H1 (cell line): ENCODE data around the gene TBC1D17. TPM values are rescaled to one million over a fixed set of nuclear protein-coding genes. Genes with fewer than 3 reads are reported as not detected.

Experiments
- CTCF ChIA-PET: fragments of 300-600 bp; sonication (Branson Sonifier 250); formaldehyde crosslinking; loops from one replicate; lab custom pipeline; 2021; ENCODE audit not compliant: partially characterized antibody; lab: Charles Lee
- POLR2A ChIA-PET: fragments of 300-600 bp; sonication (Branson Sonifier 250); formaldehyde crosslinking; loops from one replicate; lab custom pipeline; 2021; ENCODE audit warnings: inconsistent platforms; ENCODE audit not compliant: partially characterized antibody; lab: Charles Lee
- DNase-seq, 2 experiments: peaks; one replicate each; pipeline versions ENCODE4 v3.0.0 to v3.0.0-alpha.2; 2010 to 2022; ENCODE audit warnings: low spot score in 2 of 2, low read depth in 1 of 2, mixed read lengths in 1 of 2
- FAIRE-seq: peaks from 2 replicates; lab custom pipeline; 2011; peaks lifted over from hg19 to GRCh38; lab: Jason Lieb, UNC
- H2AFZ ChIP-seq: 2 replicates; pipeline ENCODE4 v1.8.1; 2012; ENCODE audit warnings: low read length, inconsistent platforms
- H2AK5ac ChIP-seq: 2 replicates; pipeline ENCODE4 v1.6.1; 2013; ENCODE audit warnings: low read depth, low read length
- H2BK120ac ChIP-seq: replicated peaks from 2 replicates; pipeline ENCODE3; 2013; ENCODE audit warnings: low read depth, low read length, inconsistent platforms
- H2BK12ac ChIP-seq: 2 replicates; pipeline ENCODE4 v1.6.1; 2013; ENCODE audit warnings: low read depth, low read length
- H2BK15ac ChIP-seq: 2 replicates; pipeline ENCODE4 v1.6.1; 2013; ENCODE audit warnings: low read length
- H2BK20ac ChIP-seq: 2 replicates; pipeline ENCODE4 v1.6.1; 2013; ENCODE audit warnings: low read length
- H2BK5ac ChIP-seq: 2 replicates; pipeline ENCODE4 v1.6.1; 2013; ENCODE audit warnings: low read depth, low read length
- H3K14ac ChIP-seq: 2 replicates; pipeline ENCODE4 v1.6.1; 2013; ENCODE audit warnings: inconsistent platforms; ENCODE audit not compliant: insufficient read length
- H3K18ac ChIP-seq: 2 replicates; pipeline ENCODE4 v1.6.1; 2013; ENCODE audit warnings: low read length; ENCODE audit errors: extremely low read depth
- H3K23ac ChIP-seq: 2 replicates; pipeline ENCODE4 v1.6.1; 2013; ENCODE audit warnings: inconsistent platforms; ENCODE audit not compliant: insufficient read length
- H3K23me2 ChIP-seq: 2 replicates; pipeline ENCODE4 v1.6.1; 2013; ENCODE audit warnings: low read depth, low read length
- H3K27ac ChIP-seq: 2 replicates; pipeline ENCODE4 v1.6.1; 2011; ENCODE audit warnings: low read depth, low read length, inconsistent platforms
- H3K27me3 ChIP-seq, 4 experiments: replicated peaks in 1 of 4; 1 replicate in 1 of 4; 2 replicates in 3 of 4; pipeline versions ENCODE4 v1.6.1 to v1.8.1; 2011 to 2013; ENCODE audit warnings: low read length in 3 of 4, mild to moderate bottlenecking in 3 of 4, inconsistent platforms in 2 of 4, mixed read lengths in 2 of 4, moderate library complexity in 1 of 4; ENCODE audit not compliant: control insufficient read depth in 3 of 4, insufficient read depth in 3 of 4; ENCODE audit errors: extremely low read depth in 1 of 4
- H3K36me3 ChIP-seq, 4 experiments: 2 replicates each; pipeline versions ENCODE4 v1.6.1 to v1.8.1; 2011 to 2013; ENCODE audit warnings: mild to moderate bottlenecking in 4 of 4, low read length in 3 of 4, moderate library complexity in 2 of 4, control low read depth in 1 of 4, inconsistent platforms in 1 of 4; ENCODE audit not compliant: insufficient read depth in 4 of 4, control insufficient read depth in 2 of 4
- H3K4ac ChIP-seq: replicated peaks from 2 replicates; pipeline ENCODE3; 2013; ENCODE audit warnings: low read length, low read depth, mixed read lengths, inconsistent platforms; ENCODE audit not compliant: insufficient read length
- H3K4me1 ChIP-seq, 4 experiments: replicated peaks in 1 of 4; 1 replicate in 1 of 4; 2 replicates in 3 of 4; pipeline versions ENCODE4 v1.6.1 to v1.8.1; 2011 to 2013; ENCODE audit warnings: low read length in 3 of 4, inconsistent platforms in 2 of 4, mixed read lengths in 1 of 4; ENCODE audit not compliant: insufficient read depth in 4 of 4, control insufficient read depth in 3 of 4
- H3K4me2 ChIP-seq, 2 experiments: 2 replicates each; pipeline versions ENCODE4 v1.6.1 to v1.8.1; 2011 to 2013; ENCODE audit warnings: low read depth in 2 of 2, low read length in 2 of 2, control low read depth in 1 of 2, inconsistent platforms in 1 of 2, mild to moderate bottlenecking in 1 of 2; ENCODE audit not compliant: insufficient read depth in 1 of 2
- H3K4me3 ChIP-seq, 4 experiments: fragments of 200-600, 300-600 bp in 1 of 4; sonication (generic), shearing (Covaris generic), sonication (Bioruptor Twin) in 1 of 4; 2 replicates each; pipeline versions ENCODE4 v1.5.1 to v1.8.1; 2011 to 2016; ENCODE audit warnings: low read length in 4 of 4, low read depth in 3 of 4, control low read depth in 2 of 4, inconsistent platforms in 2 of 4, mild to moderate bottlenecking in 2 of 4, mixed read lengths in 1 of 4, moderate library complexity in 1 of 4; ENCODE audit not compliant: insufficient read depth in 2 of 4; ENCODE audit errors: extremely low read depth in 1 of 4
- H3K56ac ChIP-seq: replicated peaks from 2 replicates; pipeline ENCODE3; 2013; ENCODE audit warnings: low read depth, mild to moderate bottlenecking, mixed read lengths, low read length, inconsistent platforms; ENCODE audit not compliant: insufficient read length
- H3K79me1 ChIP-seq: 2 replicates; pipeline ENCODE4 v1.6.1; 2013; ENCODE audit warnings: low read depth, low read length, control low read depth
- H3K79me2 ChIP-seq, 2 experiments: 2 replicates each; pipeline versions ENCODE4 v1.6.1 to v1.8.1; 2012 to 2013; ENCODE audit warnings: low read length in 2 of 2, mild to moderate bottlenecking in 2 of 2, inconsistent platforms in 1 of 2; ENCODE audit not compliant: insufficient read depth in 2 of 2, control insufficient read depth in 1 of 2
- H3K9ac ChIP-seq, 4 experiments: replicated peaks in 1 of 4; 1 replicate in 1 of 4; 2 replicates in 3 of 4; pipeline versions ENCODE4 v1.6.1 to v1.8.1; 2011 to 2013; ENCODE audit warnings: low read depth in 3 of 4, low read length in 3 of 4, control low read depth in 2 of 4, mild to moderate bottlenecking in 2 of 4, moderate library complexity in 2 of 4, inconsistent platforms in 1 of 4; ENCODE audit errors: extremely low read depth in 1 of 4
- H3K9me3 ChIP-seq, 2 experiments: 2 replicates each; pipeline versions ENCODE4 v1.6.1 to v1.8.1; 2012 to 2013; ENCODE audit warnings: mild to moderate bottlenecking in 2 of 2, moderate library complexity in 2 of 2, control low read depth in 1 of 2, inconsistent platforms in 1 of 2, low read depth in 1 of 2, low read length in 1 of 2, mixed read lengths in 1 of 2; ENCODE audit not compliant: insufficient read depth in 2 of 2
- H4K20me1 ChIP-seq, 2 experiments: replicated peaks in 1 of 2; 2 replicates each; pipeline versions ENCODE3 to v1.8.1; 2011 to 2013; ENCODE audit warnings: inconsistent platforms in 2 of 2, low read length in 2 of 2, mild to moderate bottlenecking in 1 of 2; ENCODE audit not compliant: insufficient read depth in 2 of 2, control insufficient read depth in 1 of 2
- H4K5ac ChIP-seq: 2 replicates; pipeline ENCODE4 v1.6.1; 2013; ENCODE audit warnings: low read length, low read depth, mixed read lengths, inconsistent platforms; ENCODE audit not compliant: insufficient read length
- H4K8ac ChIP-seq: 2 replicates; pipeline ENCODE4 v1.8.0; 2013; ENCODE audit warnings: mild to moderate bottlenecking, moderate library complexity, low read length, inconsistent platforms; ENCODE audit not compliant: insufficient read depth; ENCODE audit errors: extremely low read depth
- H4K91ac ChIP-seq: replicated peaks from 2 replicates; pipeline ENCODE3; 2013; ENCODE audit warnings: low read length, mixed read lengths, inconsistent platforms; ENCODE audit not compliant: insufficient read length
- BACH1 ChIP-seq: IDR thresholded peaks from 2 replicates; pipeline ENCODE4 v1.6.1; 2012; ENCODE audit warnings: low read length, improper control_type of control experiment
- EP300 ChIP-seq, 2 experiments: IDR thresholded peaks; 1 replicate in 1 of 2; 2 replicates in 1 of 2; pipeline ENCODE4 v1.6.1; 2011 to 2012; ENCODE audit warnings: low read depth in 2 of 2, low read length in 2 of 2, mild to moderate bottlenecking in 2 of 2, borderline replicate concordance in 1 of 2, inconsistent platforms in 1 of 2, moderate library complexity in 1 of 2
- HDAC2 ChIP-seq, 2 experiments: fragments of 300-600 bp in 1 of 2; sonication (generic) in 1 of 2; IDR thresholded peaks; 2 replicates each; pipeline ENCODE4 v1.6.1; 2011 to 2012; ENCODE audit warnings: low read depth in 2 of 2, low read length in 2 of 2, mild to moderate bottlenecking in 2 of 2, moderate library complexity in 2 of 2, borderline replicate concordance in 1 of 2, inconsistent platforms in 1 of 2
- HDAC6 ChIP-seq: IDR thresholded peaks from one replicate; pipeline ENCODE4 v1.7.1; 2012; ENCODE audit warnings: low read depth, mild to moderate bottlenecking, inconsistent platforms, low read length, moderate library complexity
- KDM1A ChIP-seq: fragments of 200-600, 300-600 bp; sonication (generic); IDR thresholded peaks from 2 replicates; pipeline ENCODE4 v1.7.1; 2016; ENCODE audit warnings: mild to moderate bottlenecking, low read length, borderline replicate concordance
- NANOG ChIP-seq: IDR thresholded peaks from 2 replicates; pipeline ENCODE4 v1.6.1; 2011; ENCODE audit warnings: low read length, low read depth, mild to moderate bottlenecking, inconsistent platforms; ENCODE audit not compliant: insufficient read depth, poor library complexity, severe bottlenecking
- RAD21 ChIP-seq, 2 experiments: IDR thresholded peaks in 1 of 2; conservative IDR thresholded peaks in 1 of 2; 2 replicates each; pipeline ENCODE4 v1.6.1; 2011; ENCODE audit warnings: low read depth in 2 of 2, low read length in 2 of 2, improper control_type of control experiment in 1 of 2, inconsistent platforms in 1 of 2, mild to moderate bottlenecking in 1 of 2, moderate library complexity in 1 of 2
- RBBP5 ChIP-seq: IDR thresholded peaks from 2 replicates; pipeline ENCODE4 v1.7.1; 2012; ENCODE audit warnings: low read depth, mild to moderate bottlenecking, inconsistent platforms, low read length, moderate library complexity, borderline replicate concordance
- RFX5 ChIP-seq: IDR thresholded peaks from 2 replicates; pipeline ENCODE4 v1.6.1; 2011; ENCODE audit warnings: low read depth, low read length, improper control_type of control experiment, borderline replicate concordance
- RXRA ChIP-seq: IDR thresholded peaks from 2 replicates; pipeline ENCODE4 v1.6.1; 2011; ENCODE audit warnings: low read depth, mild to moderate bottlenecking, low read length, moderate library complexity; ENCODE audit not compliant: insufficient read depth
- SUZ12 ChIP-seq: fragments of 200-600 bp; sonication (generic); IDR thresholded peaks from 2 replicates; pipeline ENCODE4 v1.6.1; 2012; ENCODE audit warnings: mild to moderate bottlenecking, inconsistent platforms, low read length, moderate library complexity, mixed read lengths
- TAF1 ChIP-seq: IDR thresholded peaks from 2 replicates; pipeline ENCODE4 v1.6.1; 2011; ENCODE audit warnings: mild to moderate bottlenecking, low read depth, low read length
- WGBS, 2 experiments: shearing (Covaris generic) in 1 of 2; methylation state at CpG; one replicate each; pipeline versions ENCODE4 v1.1.6 to v1.1.7; 2013 to 2015; ENCODE audit warnings: low lambda C conversion rate in 2 of 2, mixed read lengths in 2 of 2, inconsistent platforms in 1 of 2, low coverage in 1 of 2, missing lambda C conversion rate in 1 of 2; ENCODE audit not compliant: insufficient replicate concordance in 2 of 2, insufficient coverage in 1 of 2, insufficient read length in 1 of 2; ENCODE audit errors: extremely low coverage in 1 of 2, missing lambda C conversion rate in 1 of 2; 5-methylcytosine and 5-hydroxymethylcytosine counted together
- polyA plus RNA-seq, 7 experiments: library from polyadenylated mRNA; depleted of rRNA in 3 of 7; stranded (reverse) in 5 of 7; unstranded in 2 of 7; fragments of >200 nt in 5 of 7; fragments of 200-250 nt in 2 of 7; gene quantifications; 1 replicate in 5 of 7; 2 replicates in 1 of 7; 4 replicates in 1 of 7; pipeline versions ENCODE4 v1.2.1 to v1.2.3, GENCODE V29; 2011 to 2013; ENCODE audit warnings: missing spikeins in 2 of 7, mixed read lengths in 2 of 7
- total RNA-seq: library from RNA; stranded (reverse); fragmentation: NEBNext Ultra II Directional; extraction: Animal tissue kit (Norgen Biotek cat#: 25700); gene quantifications from 2 replicates; pipeline ENCODE4 v1.2.1, GENCODE V29; 2021

The TBC1D17 gene
- total and polyA plus RNA-seq, 2 of the 8 experiments (the other 6 are each of a cell fraction or from before 2014, with no cell fraction given), result 30.3 to 44.9 TPM

DNA sequence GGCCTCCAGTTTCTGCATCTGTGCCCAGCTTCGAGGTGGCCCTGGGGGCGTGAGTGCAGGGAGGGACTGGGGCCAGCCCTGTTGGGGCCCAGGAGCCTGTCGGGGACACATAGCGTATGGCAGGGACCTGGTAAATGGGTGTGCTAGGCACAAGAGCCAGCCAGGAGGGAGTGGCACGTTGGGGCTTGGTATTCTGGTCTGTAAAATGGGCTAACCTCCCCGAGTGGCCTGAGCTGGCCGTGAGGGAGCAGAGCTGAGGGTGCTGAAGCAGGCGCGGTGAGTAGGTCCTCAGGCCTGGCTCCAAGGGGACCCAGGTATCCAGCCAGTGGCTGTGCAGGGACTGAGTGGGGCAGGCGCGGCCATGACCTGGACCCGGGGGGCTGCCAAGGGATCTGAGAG lies 22.2 kb upstream of the TBC1D17 start:
- H2BK20ac ChIP-seq, result no peak overlapping the region
- no peak overlapping the region for H2AK5ac ChIP-seq
- 89% methylated on average over 6 of the region's 12 CpGs; no CpG with 5 or more reads in 1 of the 2 experiments for WGBS, 2 experiments
- DNase-seq (no peak), FAIRE-seq (no peak)
- no peak overlapping the region for H4K5ac ChIP-seq
- H3K23ac ChIP-seq, result no peak overlapping the region
- H4K91ac ChIP-seq, result no peak overlapping the region
- ChIA-PET POLR2A (interaction anchor here (0.7 to 12.4 kb wide), 8 partner anchors 11 to 212 kb away, joined by 3 to 247 read pairs (median 5); partner anchors contain the start of genes AKT1S1, FUZ, PNKP and TBC1D17), CTCF (interaction anchor here (0.9 to 3.0 kb wide), 2 partner anchors 9 to 42 kb away, joined by 3 to 13 read pairs; partner anchors contain the start of gene FUZ)
- H3K36me3 ChIP-seq, result peaks cover 21 to 61% (median 39%) of the 10 kb centered on the region in 4 experiments
- H3K4me3 ChIP-seq, result no peak overlapping the region
- H2BK120ac ChIP-seq, result no peak overlapping the region
- no peak overlapping the region for H2BK12ac ChIP-seq
- H4K20me1 ChIP-seq, result peaks cover 48 to 58% of the 10 kb centered on the region in 2 experiments
- H3K27me3 ChIP-seq, result no peaks in the 10 kb centered on the region; a peak in 1 of 7 replicates
- peaks cover 15 to 28% of the 10 kb centered on the region in 2 experiments for H3K79me2 ChIP-seq
- peaks cover 7% of the 10 kb centered on the region; the same call in 1 of the 2 replicates for H3K23me2 ChIP-seq
- peaks cover 0 to 9% (median 6%) of the 10 kb centered on the region in 4 experiments; a peak in 6 of 7 replicates for H3K4me1 ChIP-seq
- H3K4ac ChIP-seq, result no peak overlapping the region
- peak overlapping the region; percentile 36; the same call in 1 of the 2 replicates for H4K8ac ChIP-seq
- no peak overlapping the region for H3K56ac ChIP-seq
- no peaks in the 10 kb centered on the region for H3K9me3 ChIP-seq
- no peak overlapping the region for H3K4me2 ChIP-seq
- H3K27ac ChIP-seq, result no peak overlapping the region
- H3K18ac ChIP-seq, result no peak overlapping the region
- no peak overlapping the region for H2AFZ ChIP-seq
- no peak overlapping the region for H2BK15ac ChIP-seq
- peaks cover 20% of the 10 kb centered on the region for H3K79me1 ChIP-seq
- H3K9ac ChIP-seq, result no peak overlapping the region
- H3K14ac ChIP-seq, result no peak overlapping the region
- H2BK5ac ChIP-seq, result peak overlapping the region; percentile 24; the same call in 1 of the 2 replicates
- TF ChIP-seq RFX5 (no peak), BACH1 (no peak), RAD21 (IDR thresholded peaks at IDR 0.05 in 1 of 2, conservative IDR thresholded peaks at IDR 0.05 in 1 of 2; ENCODE audit: low read depth in 2 of 2, low read length in 2 of 2) (no peak), NANOG (no peak), EP300 (IDR thresholded peaks at IDR 0.05; ENCODE audit: borderline replicate concordance in 1 of 2, low read depth in 2 of 2, low read length in 2 of 2) (no peak), KDM1A (no peak), TAF1 (no peak), RXRA (no peak), HDAC6 (no peak), SUZ12 (no peak), HDAC2 (IDR thresholded peaks at IDR 0.05; ENCODE audit: borderline replicate concordance in 1 of 2, low read depth in 2 of 2, low read length in 2 of 2) (no peak), RBBP5 (no peak)
